ES-I3 (cell line): ENCODE data around the gene MYO3A.
"Not testable (repeated sequence)": the region's sequence is repeated elsewhere in the genome, so short reads cannot be mapped to it uniquely, and the experiment has no call there.

Experiments used
- H3K36me3 ChIP-seq: 2 replicates; pipeline ENCODE4 v1.6.1; 2013; ENCODE audit warnings: mild to moderate bottlenecking, low read length, control low read depth, moderate library complexity; ENCODE audit not compliant: insufficient read depth
- H3K4me1 ChIP-seq: 2 replicates; pipeline ENCODE4 v1.6.1; 2013; ENCODE audit warnings: mild to moderate bottlenecking, control low read depth, low read length; ENCODE audit not compliant: insufficient read depth
- H3K9ac ChIP-seq: 2 replicates; pipeline ENCODE4 v1.6.1; 2013; ENCODE audit warnings: low read depth, mild to moderate bottlenecking, low read length, moderate library complexity
- H3K9me3 ChIP-seq: 2 replicates; pipeline ENCODE4 v1.6.1; 2013; ENCODE audit warnings: mild to moderate bottlenecking, low read length, moderate library complexity; ENCODE audit not compliant: control insufficient read depth, insufficient read depth

MYO3A gene

GRCh38 chr10:26087666-26088065 is 153.6 kb downstream of the MYO3A start:
- H3K36me3 ChIP-seq: no peaks in the 10 kb centered on the region; the same call in 1 of the 2 replicates
- H3K9ac ChIP-seq: no peak overlapping the region
- no peaks in the 10 kb centered on the region for H3K4me1 ChIP-seq
- no peaks in the 10 kb centered on the region for H3K9me3 ChIP-seq

DNA sequence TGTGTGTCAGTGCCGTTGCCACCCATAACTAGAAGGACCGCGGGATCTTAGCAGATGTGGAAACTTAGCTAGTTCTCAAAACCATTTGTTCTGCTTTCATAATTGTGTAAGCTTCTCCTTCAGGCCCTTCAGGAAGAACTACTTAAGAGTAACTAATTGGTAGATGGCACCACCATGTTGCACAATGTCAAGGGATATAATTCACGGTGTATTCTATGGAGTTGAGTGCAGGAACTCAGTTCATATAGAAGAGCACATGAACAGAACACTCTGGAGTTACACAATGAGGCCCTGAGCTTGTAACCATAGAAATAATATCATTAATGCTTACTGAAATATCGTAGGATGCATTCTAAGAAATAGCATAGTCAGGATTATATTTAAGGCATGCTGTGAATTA is 156.0 kb downstream of the MYO3A start:
- no peaks in the 10 kb centered on the region for H3K4me1 ChIP-seq
- H3K36me3 ChIP-seq: no peaks in the 10 kb centered on the region
- H3K9ac ChIP-seq: no peak overlapping the region
- H3K9me3 ChIP-seq: no peaks in the 10 kb centered on the region

- Histone ChIP-seq H3K9me3 (no peaks in the 10 kb centered on the region), H3K9ac (no peak overlapping the region), H3K4me1 (no peaks in the 10 kb centered on the region), H3K36me3 (no peaks in the 10 kb centered on the region)
Observed at GRCh38 chr10:26090762-26091161, 156.7 kb downstream of the MYO3A start.

DNA sequence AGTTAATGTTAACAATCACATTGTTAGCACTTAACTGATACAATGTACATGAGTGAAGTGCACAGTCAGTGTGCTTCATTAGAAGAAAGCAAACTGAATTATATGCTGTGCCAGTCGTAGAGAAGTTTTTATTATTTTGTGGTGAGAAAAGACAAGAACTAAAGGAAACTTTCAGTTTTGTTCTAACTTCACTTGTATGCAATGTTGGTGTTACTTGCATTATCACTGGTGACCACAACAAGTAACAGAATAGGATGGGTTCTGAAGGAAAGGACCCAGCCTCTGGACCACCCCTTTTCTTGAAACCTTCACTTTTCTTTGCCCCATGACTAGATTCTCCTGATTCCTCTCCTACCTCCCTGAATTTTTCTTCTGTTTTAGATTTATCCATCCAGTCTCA is 159.2 kb downstream of the MYO3A start:
- Histone ChIP-seq H3K9me3 (no peaks in the 10 kb centered on the region), H3K4me1 (no peaks in the 10 kb centered on the region), H3K36me3 (no peaks in the 10 kb centered on the region), H3K9ac (no peak overlapping the region)

DNA sequence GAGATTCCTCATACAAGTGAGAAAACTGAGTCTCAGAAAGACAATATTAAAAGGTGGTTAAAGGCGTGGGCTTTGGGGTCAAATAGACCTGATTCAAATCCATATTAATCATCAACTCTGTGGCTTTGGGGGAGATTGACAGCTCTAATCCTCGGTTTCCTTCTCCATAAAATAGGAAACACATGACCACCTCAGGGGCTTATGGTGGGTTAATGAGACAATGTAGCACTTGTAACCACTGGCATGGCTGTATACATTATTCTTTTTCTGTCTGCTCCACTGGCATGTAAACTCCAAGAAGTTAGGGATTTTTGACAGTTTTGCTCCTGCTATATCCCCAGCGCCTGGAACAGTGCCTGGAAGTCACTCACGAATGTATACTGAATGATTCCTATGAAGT is 161.8 kb downstream of the MYO3A start:
- no peaks in the 10 kb centered on the region for H3K4me1 ChIP-seq
- no peaks in the 10 kb centered on the region for H3K36me3 ChIP-seq
- no peak overlapping the region for H3K9ac ChIP-seq
- H3K9me3 ChIP-seq: no peaks in the 10 kb centered on the region

DNA sequence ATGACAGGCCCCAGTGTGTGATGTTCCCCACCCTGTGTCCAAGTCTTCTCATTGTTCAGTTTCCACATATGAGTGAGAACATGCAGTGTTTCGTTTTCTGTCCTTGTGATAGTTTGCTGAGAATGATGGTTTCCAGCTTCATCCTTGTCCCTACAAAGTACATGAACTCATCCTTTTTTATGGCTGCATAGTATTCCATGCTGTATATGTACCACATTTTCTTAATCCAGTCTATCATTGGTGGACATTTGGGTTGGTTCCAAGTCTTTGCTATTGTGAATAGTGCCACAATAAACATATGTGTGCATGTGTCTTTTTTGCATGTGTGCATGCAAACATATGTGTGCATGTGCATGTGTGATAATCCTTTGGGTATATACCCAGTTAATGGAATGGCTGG is 163.5 kb downstream of the MYO3A start:
- H3K36me3 ChIP-seq, H3K9me3 ChIP-seq, H3K4me1 ChIP-seq, H3K9ac ChIP-seq: not testable (repeated sequence)

DNA sequence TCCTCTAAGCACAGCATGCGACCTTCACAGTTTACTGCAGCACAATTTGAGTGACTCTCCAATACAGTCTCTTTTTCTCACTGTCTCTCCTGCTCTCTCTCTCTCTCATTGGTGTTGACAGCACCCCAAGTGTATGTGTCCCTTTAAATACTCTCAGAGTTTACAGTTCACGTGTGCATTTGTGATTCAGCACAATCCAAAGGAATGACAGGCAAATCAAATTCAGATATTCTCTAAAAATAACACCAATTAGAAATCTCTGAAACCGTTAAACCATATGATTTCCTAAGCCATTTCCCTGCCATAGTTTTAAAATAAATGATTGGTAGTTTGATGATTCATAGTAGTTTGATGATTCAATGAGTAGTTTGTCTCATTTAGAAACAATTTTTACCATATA is 178.5 kb downstream of the MYO3A start:
- no peaks in the 10 kb centered on the region for H3K9me3 ChIP-seq
- H3K4me1 ChIP-seq: no peaks in the 10 kb centered on the region
- H3K36me3 ChIP-seq: no peaks in the 10 kb centered on the region
- no peak overlapping the region for H3K9ac ChIP-seq

DNA sequence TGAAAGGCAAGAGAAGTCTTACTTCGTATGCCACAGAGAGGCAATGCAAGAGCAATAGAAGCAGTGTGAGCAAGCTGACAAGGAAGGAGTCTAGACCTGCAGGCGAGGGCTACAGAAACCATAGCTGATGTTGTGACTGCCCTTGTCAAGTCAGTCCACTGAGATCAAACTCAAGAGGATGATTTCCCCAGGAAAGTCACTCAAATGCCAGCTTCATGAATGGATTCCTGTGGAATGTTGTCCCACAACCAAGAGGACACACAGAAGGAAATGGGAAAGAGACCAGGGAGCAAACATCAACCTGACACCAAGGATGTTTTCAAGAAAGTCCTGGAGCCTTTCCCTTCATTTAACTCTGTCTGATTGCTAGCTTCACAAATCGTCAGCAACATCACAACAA is 204.6 kb downstream of the MYO3A start:
- no peaks in the 10 kb centered on the region for H3K4me1 ChIP-seq
- no peak overlapping the region for H3K9ac ChIP-seq
- no peaks in the 10 kb centered on the region; the same call in 1 of the 2 replicates for H3K9me3 ChIP-seq
- H3K36me3 ChIP-seq: no peaks in the 10 kb centered on the region

GRCh38 chr10:26156019-26156418 is 222.0 kb downstream of the MYO3A start:
- Histone ChIP-seq H3K4me1 (no peaks in the 10 kb centered on the region), H3K36me3 (no peaks in the 10 kb centered on the region), H3K9ac (no peak overlapping the region), H3K9me3 (no peaks in the 10 kb centered on the region)

DNA sequence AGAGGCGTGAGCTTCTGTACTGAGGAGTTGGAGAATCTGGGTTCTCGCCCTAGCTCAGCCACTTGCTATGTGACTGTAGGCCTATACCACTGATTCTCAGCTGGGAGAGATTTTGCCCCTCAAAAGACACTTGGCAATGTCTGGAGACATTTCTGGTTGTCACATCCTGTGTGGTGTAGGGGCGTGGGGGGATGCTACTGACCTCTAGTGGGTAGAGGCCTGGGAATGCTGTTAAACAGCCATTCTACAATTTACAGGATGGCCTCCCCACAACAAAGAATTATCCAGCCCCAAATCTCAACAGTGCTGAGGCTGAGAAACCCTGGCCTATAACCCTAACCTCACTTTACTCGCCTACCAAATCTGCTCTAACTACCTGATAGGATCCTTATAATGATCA is 223.7 kb downstream of the MYO3A start:
- no peak overlapping the region for H3K9ac ChIP-seq
- H3K4me1 ChIP-seq: no peaks in the 10 kb centered on the region
- H3K36me3 ChIP-seq: no peaks in the 10 kb centered on the region
- H3K9me3 ChIP-seq: no peaks in the 10 kb centered on the region

DNA sequence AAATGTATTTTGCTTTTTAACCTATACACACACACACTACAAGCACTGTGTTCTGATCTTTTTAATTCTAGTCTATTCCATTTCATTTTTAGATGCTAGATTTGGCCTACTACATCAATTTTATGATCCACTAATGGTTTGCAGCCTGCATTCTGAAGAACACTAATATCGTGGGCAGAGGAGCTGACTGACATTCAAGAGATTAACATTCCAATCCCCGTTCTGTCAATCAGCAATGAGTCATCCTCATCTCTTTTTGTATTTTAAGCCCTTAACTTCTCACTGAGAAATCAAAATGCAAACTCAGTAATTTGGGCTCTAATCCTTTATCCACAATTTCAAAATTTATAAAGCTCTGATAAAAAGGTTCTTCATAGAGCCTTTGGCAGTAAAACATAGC is 235.4 kb downstream of the MYO3A start:
- H3K4me1 ChIP-seq: peaks cover 26% of the 10 kb centered on the region

DNA sequence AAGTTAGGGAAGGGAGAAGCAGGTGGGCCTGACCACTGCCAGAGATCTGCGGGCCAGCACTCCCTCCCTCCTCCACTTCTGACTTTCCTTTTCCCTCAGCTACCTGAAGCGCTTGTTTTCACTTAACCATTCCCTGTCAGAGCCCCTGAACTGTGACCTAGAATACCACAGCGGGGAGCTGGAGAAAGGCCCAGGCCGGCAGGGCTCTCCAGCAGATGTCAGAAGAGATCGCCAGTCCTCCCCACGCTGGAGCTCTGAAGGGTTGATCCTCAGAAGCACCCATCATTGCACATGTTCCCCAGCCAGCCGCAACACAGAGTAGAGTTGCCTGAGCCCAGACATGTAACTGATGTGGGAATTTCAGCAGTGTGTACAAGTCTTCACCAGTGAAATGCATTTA is 238.1 kb downstream of the MYO3A start:
- H3K4me1 ChIP-seq: peaks cover 26% of the 10 kb centered on the region
- no peaks in the 10 kb centered on the region for H3K36me3 ChIP-seq
- no peaks in the 10 kb centered on the region for H3K9me3 ChIP-seq
- no peak overlapping the region for H3K9ac ChIP-seq

More for the DNA sequence above, 235.4 kb downstream of the MYO3A start:
- Histone ChIP-seq H3K36me3 (no peaks in the 10 kb centered on the region), H3K9me3 (no peaks in the 10 kb centered on the region), H3K9ac (no peak overlapping the region)

DNA sequence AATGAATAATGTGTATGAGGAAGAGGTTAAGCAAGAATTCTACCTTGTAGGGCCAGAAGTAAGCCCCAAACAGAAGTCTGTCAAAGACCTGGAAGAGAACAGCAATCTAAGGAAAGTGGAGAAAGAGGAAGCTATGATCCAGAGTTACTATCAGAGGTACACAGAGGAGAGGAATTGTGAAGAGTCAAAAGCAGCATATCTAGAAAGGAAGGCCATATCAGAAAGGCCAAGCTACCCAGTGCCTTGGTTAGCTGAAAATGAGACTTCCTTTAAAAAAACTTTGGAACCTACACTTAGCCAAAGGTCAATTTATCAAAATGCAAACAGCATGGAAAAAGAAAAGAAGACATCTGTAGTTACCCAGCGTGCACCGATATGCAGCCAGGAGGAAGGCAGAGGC is 239.8 kb downstream of the MYO3A start:
- Histone ChIP-seq H3K9me3 (no peaks in the 10 kb centered on the region), H3K4me1 (peaks cover 26% of the 10 kb centered on the region), H3K36me3 (no peaks in the 10 kb centered on the region), H3K9ac (no peak overlapping the region)

- no peak overlapping the region for H3K9ac ChIP-seq
- no peaks in the 10 kb centered on the region for H3K36me3 ChIP-seq
- peaks cover 5% of the 10 kb centered on the region; the same call in 1 of the 2 replicates for H3K4me1 ChIP-seq
- H3K9me3 ChIP-seq: no peaks in the 10 kb centered on the region
Observed at GRCh38 chr10:26177341-26177740, 243.3 kb downstream of the MYO3A start.

DNA sequence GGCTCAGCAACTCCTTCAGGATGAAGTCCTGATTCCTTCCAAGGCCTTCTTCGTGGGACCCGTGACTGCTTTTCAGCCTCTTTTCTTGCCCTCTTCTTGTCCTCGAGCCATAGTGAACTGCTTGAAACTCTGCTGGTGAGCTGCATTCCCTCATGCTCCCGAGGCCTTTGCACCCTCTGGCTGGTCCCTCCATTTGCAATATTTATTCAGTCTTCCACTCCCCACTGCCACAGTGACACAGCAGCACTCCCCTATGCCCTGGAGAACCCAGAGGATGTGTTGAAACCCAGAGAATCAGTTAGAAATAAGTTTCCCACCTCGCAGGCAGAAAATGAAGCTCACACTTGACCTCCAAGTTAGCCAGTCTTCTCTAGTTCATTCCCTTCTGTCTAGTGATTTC is 260.2 kb downstream of the MYO3A start:
- Histone ChIP-seq H3K9ac (no peak overlapping the region), H3K36me3 (no peaks in the 10 kb centered on the region), H3K9me3 (no peaks in the 10 kb centered on the region), H3K4me1 (0 out of 2 replicates have a peak, but pooled peaks cover under 1% of the 10 kb centered on the region)

DNA sequence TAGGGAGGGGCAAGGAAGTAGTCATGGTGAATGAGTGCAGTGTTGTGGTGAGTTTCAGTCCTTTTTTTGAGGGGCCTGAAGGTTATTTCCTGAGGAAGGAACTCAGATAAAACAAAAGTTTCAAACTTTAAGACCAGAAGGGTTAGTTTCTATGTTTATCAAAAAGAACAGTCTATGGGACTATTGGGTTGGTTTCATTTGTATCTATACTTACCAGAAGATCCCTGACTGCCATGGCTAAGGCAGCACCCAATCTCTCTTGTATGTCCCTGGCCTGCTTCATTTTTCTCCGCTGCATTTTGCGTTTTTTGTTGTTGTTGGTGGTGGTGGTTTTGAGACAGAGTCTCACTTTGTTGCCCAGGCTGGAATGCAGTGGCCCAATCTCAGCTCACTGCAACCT is 263.2 kb downstream of the MYO3A start:
- Histone ChIP-seq H3K9me3 (no peaks in the 10 kb centered on the region), H3K36me3 (no peaks in the 10 kb centered on the region), H3K4me1 (0 out of 2 replicates have a peak, but pooled peaks cover 6% of the 10 kb centered on the region), H3K9ac (no peak overlapping the region)
